Large intestine (tissue), 1 donor: ENCODE measurements around the gene OR7C1. TPM values are rescaled to one million over a fixed set of nuclear protein-coding genes. Genes with fewer than 3 reads are reported as not detected.

Experiments
- polyA plus RNA-seq: library from polyadenylated mRNA; unstranded; fragments of 120-200 nt; gene quantifications from one replicate; pipeline ENCODE4 v1.2.1, GENCODE V29; 2013

OR7C1 gene
- polyA plus RNA-seq, 1 donor, result 0.03 TPM

Other genes with a start within 250 kb of the OR7C1 start
- gene ADGRE3, start 160.3 kb downstream of the OR7C1 start, polyA plus RNA-seq, result 0.79 TPM
- gene ZNF333, start 145.1 kb downstream of the OR7C1 start, polyA plus RNA-seq, result 14.1 TPM
- gene ADGRE2, start 56.6 kb downstream of the OR7C1 start, polyA plus RNA-seq, result 1.2 TPM
- not detected for gene OR7A5, start within 50 bp of the OR7C1 start, polyA plus RNA-seq
- not detected for gene OR7A10, start 13.7 kb upstream of the OR7C1 start, polyA plus RNA-seq
- gene OR7A17, start 50.9 kb upstream of the OR7C1 start, polyA plus RNA-seq, result not detected
- gene OR7C2, start 106.3 kb upstream of the OR7C1 start, polyA plus RNA-seq, result not detected
- gene SLC1A6, start 144.7 kb upstream of the OR7C1 start, polyA plus RNA-seq, result 0.31 TPM
- gene CASP14, start 214.3 kb upstream of the OR7C1 start, polyA plus RNA-seq, result not detected
- gene OR1I1, start 247.0 kb upstream of the OR7C1 start, polyA plus RNA-seq, result not detected